ENCODE measurements around the gene BMPR1B. TPM values are rescaled to one million over a fixed set of nuclear protein-coding genes. Genes with fewer than 3 reads are reported as not detected.

BMPR1B gene
- 0.20 and 0.27 TPM in 2 replicates for total RNA-seq (2014; rRNA removed; shearing (Covaris generic))
- polyA plus RNA-seq (2014; cell fraction: nucleus; rRNA removed), result 0.08 and 0.44 TPM in 2 replicates

- peak; percentile 18 for DNase-seq (ENCODE audit: extremely low read depth, low read depth)
These were observed at the start of gene BMPR1B for GRCh38 chr4:94757192-94758140. Gene BMPR1B, plus strand, starts transcription at chr4:94757955. Its CDS starts 346,470 bp downstream, at chr4:95104425.

GRCh38 chr4:94711635-94712034 lies 46.1 kb upstream of the BMPR1B start:
- no peak for DNase-seq (ENCODE audit: extremely low read depth, low read depth)

GRCh38 chr4:94714365-94715160 lies 43.2 kb upstream of the BMPR1B start:
- no peak for DNase-seq (ENCODE audit: extremely low read depth, low read depth)

GRCh38 chr4:94715726-94716125 lies 42.0 kb upstream of the BMPR1B start:
- no peak for DNase-seq (ENCODE audit: extremely low read depth, low read depth)

GRCh38 chr4:94721310-94721709 lies 36.4 kb upstream of the BMPR1B start:
- no peak for DNase-seq (ENCODE audit: extremely low read depth, low read depth)

- no peak for DNase-seq (ENCODE audit: extremely low read depth, low read depth)
These were observed 35.5 kb upstream of the BMPR1B start for GRCh38 chr4:94722270-94722669.

GRCh38 chr4:94722748-94723147 lies 35.0 kb upstream of the BMPR1B start:
- DNase-seq (ENCODE audit: extremely low read depth, low read depth), result no peak

- DNase-seq (ENCODE audit: extremely low read depth, low read depth), result no peak
These were observed 33.6 kb upstream of the BMPR1B start for GRCh38 chr4:94724016-94724790.

GRCh38 chr4:94726524-94727123 lies 31.1 kb upstream of the BMPR1B start:
- no peak for DNase-seq (ENCODE audit: extremely low read depth, low read depth)

GRCh38 chr4:94728056-94728766 lies 29.5 kb upstream of the BMPR1B start:
- DNase-seq (ENCODE audit: extremely low read depth, low read depth), result no peak

GRCh38 chr4:94732358-94732698 lies 25.4 kb upstream of the BMPR1B start:
- DNase-seq (ENCODE audit: extremely low read depth, low read depth), result no peak

- no peak for DNase-seq (ENCODE audit: extremely low read depth, low read depth)
These were observed 18.0 kb upstream of the BMPR1B start for GRCh38 chr4:94739741-94740140.

- no peak for DNase-seq (ENCODE audit: extremely low read depth, low read depth)
These were observed 16.5 kb upstream of the BMPR1B start for GRCh38 chr4:94741304-94741703.

- DNase-seq (ENCODE audit: extremely low read depth, low read depth), result no peak
These were observed 13.9 kb upstream of the BMPR1B start for GRCh38 chr4:94743838-94744237.

- DNase-seq (ENCODE audit: extremely low read depth, low read depth), result no peak
These were observed 12.9 kb upstream of the BMPR1B start for GRCh38 chr4:94744850-94745249.

- no peak for DNase-seq (ENCODE audit: extremely low read depth, low read depth)
These were observed 11.0 kb upstream of the BMPR1B start for GRCh38 chr4:94746746-94747145.

- DNase-seq (ENCODE audit: extremely low read depth, low read depth), result no peak
These were observed 465 bp downstream of the BMPR1B start for GRCh38 chr4:94758141-94758699.

- DNase-seq (ENCODE audit: extremely low read depth, low read depth), result no peak
These were observed 1.1 kb downstream of the BMPR1B start for GRCh38 chr4:94758700-94759399.

- DNase-seq (ENCODE audit: extremely low read depth, low read depth), result no peak
These were observed 2.0 kb downstream of the BMPR1B start for GRCh38 chr4:94759767-94760211.
